Vagina (tissue), 2 donors: ENCODE measurements around the gene CACNA1C. TPM values are rescaled to one million over a fixed set of nuclear protein-coding genes. Genes with fewer than 3 reads are reported as not detected.

ENCODE experiments used
- DNase-seq, 2 donors: peaks; one replicate each; pipeline ENCODE4 v3.0.0-alpha.2; 2017; ENCODE audit errors: extremely low spot score in 2 of 2
- H3K27ac ChIP-seq: fragments of 200-600 bp; sonication (generic); one replicate; pipeline ENCODE4 v1.5.1; 2019
- H3K27me3 ChIP-seq: fragments of 200-600 bp; sonication (generic); one replicate; pipeline ENCODE4 v1.5.1; 2019
- H3K36me3 ChIP-seq, 2 donors: fragments of 200-600 bp; sonication (generic); one replicate each; pipeline ENCODE4 v1.5.1; 2017 to 2019
- H3K4me1 ChIP-seq: fragments of 200-600 bp; sonication (generic); one replicate; pipeline ENCODE4 v1.5.1; 2019
- H3K4me3 ChIP-seq, 2 donors: fragments of 200-600 bp; sonication (generic); 1 replicate in 1 of 2; 2 replicates in 1 of 2; pipeline ENCODE4 v1.5.1; 2016 to 2019
- H3K9me3 ChIP-seq: fragments of 200-600 bp; sonication (generic); one replicate; pipeline ENCODE4 v1.5.1; 2019
- POLR2A ChIP-seq, 2 donors: fragments of 450-650 bp; IDR thresholded peaks; one replicate each; pipeline ENCODE4 v1.6.1; 2017; ENCODE audit warnings: antibody characterized with exemption in 2 of 2, mild to moderate bottlenecking in 2 of 2, moderate library complexity in 2 of 2
- POLR2AphosphoS5 ChIP-seq, 2 donors: sonication (generic); formaldehyde crosslinking; IDR thresholded peaks; one replicate each; pipeline ENCODE4 v1.9.0; 2017; ENCODE audit warnings: antibody characterized with exemption in 2 of 2, mild to moderate bottlenecking in 2 of 2, low read depth in 1 of 2; ENCODE audit not compliant: insufficient read depth in 1 of 2
- intact Hi-C: fragments of 100-400 bp; cut with DNase I; formaldehyde crosslinking; loops from one replicate; pipeline ENCODE4 v1.15.1; 2023
- total RNA-seq: library from RNA; depleted of rRNA; stranded (reverse); fragments of >200 nt; gene quantifications from one replicate; pipeline ENCODE4 v1.2.3, GENCODE V29; 2016
- TF ChIP-seq, protein P1 (sequence below), 3 experiments: fragments of 450-650 bp in 2 of 3; fragments of 200-600 bp in 1 of 3; sonication (generic) in 1 of 3; IDR thresholded peaks; one replicate each; pipeline ENCODE4 v1.5.1; 2017 to 2019; ENCODE audit warnings: antibody characterized with exemption in 3 of 3, mild to moderate bottlenecking in 2 of 3, moderate library complexity in 2 of 3

The CACNA1C gene
- total RNA-seq, 1 donor from 2014 or later, result 9.8 TPM

- no peaks in the 10 kb centered on the region for H3K4me1 ChIP-seq
- no peaks in the 10 kb centered on the region for H3K36me3 ChIP-seq
- intact Hi-C loops, result loop anchor here (5.0 kb wide), 1 partner anchor 72 kb away; no protein-coding TSS in a partner anchor
- no peaks in the 10 kb centered on the region for H3K9me3 ChIP-seq
- H3K27ac ChIP-seq, result no peak overlapping the region
- no peak for TF ChIP-seq POLR2A (IDR thresholded peaks at IDR 0.05)
- TF ChIP-seq, protein P1, sequence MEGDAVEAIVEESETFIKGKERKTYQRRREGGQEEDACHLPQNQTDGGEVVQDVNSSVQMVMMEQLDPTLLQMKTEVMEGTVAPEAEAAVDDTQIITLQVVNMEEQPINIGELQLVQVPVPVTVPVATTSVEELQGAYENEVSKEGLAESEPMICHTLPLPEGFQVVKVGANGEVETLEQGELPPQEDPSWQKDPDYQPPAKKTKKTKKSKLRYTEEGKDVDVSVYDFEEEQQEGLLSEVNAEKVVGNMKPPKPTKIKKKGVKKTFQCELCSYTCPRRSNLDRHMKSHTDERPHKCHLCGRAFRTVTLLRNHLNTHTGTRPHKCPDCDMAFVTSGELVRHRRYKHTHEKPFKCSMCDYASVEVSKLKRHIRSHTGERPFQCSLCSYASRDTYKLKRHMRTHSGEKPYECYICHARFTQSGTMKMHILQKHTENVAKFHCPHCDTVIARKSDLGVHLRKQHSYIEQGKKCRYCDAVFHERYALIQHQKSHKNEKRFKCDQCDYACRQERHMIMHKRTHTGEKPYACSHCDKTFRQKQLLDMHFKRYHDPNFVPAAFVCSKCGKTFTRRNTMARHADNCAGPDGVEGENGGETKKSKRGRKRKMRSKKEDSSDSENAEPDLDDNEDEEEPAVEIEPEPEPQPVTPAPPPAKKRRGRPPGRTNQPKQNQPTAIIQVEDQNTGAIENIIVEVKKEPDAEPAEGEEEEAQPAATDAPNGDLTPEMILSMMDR (IDR thresholded peaks at IDR 0.05), result no peak
- TF ChIP-seq POLR2AphosphoS5 (IDR thresholded peaks at IDR 0.05; ENCODE audit: insufficient read depth in 1 of 2, low read depth in 1 of 2), result no peak
- no peak overlapping the region for H3K4me3 ChIP-seq
- no peaks in the 10 kb centered on the region for H3K27me3 ChIP-seq
- DNase-seq, result no peak
Measured at GRCh38 chr12:2138871-2139308, 86.1 kb downstream of the CACNA1C start.

GRCh38 chr12:2139651-2140050, 86.9 kb downstream of the CACNA1C start:
- intact Hi-C loops, result loop anchor here (5.0 kb wide), 1 partner anchor 72 kb away; no protein-coding TSS in a partner anchor
- H3K4me1 ChIP-seq, result peaks cover 2% of the 10 kb centered on the region
- H3K4me3 ChIP-seq, result no peak overlapping the region
- no peak overlapping the region for H3K27ac ChIP-seq
- H3K9me3 ChIP-seq, result no peaks in the 10 kb centered on the region
- H3K27me3 ChIP-seq, result no peaks in the 10 kb centered on the region
- TF ChIP-seq, protein P1 (IDR thresholded peaks at IDR 0.05), result no peak
- TF ChIP-seq POLR2AphosphoS5 (IDR thresholded peaks at IDR 0.05; ENCODE audit: insufficient read depth in 1 of 2, low read depth in 1 of 2) (no peak), POLR2A (IDR thresholded peaks at IDR 0.05) (no peak)
- DNase-seq, result no peak
- H3K36me3 ChIP-seq, result no peaks in the 10 kb centered on the region

GRCh38 chr12:2140858-2141519, 88.2 kb downstream of the CACNA1C start:
- TF ChIP-seq POLR2AphosphoS5 (IDR thresholded peaks at IDR 0.05; ENCODE audit: insufficient read depth in 1 of 2, low read depth in 1 of 2) (no peak), POLR2A (IDR thresholded peaks at IDR 0.05) (no peak)
- TF ChIP-seq, protein P1 (IDR thresholded peaks at IDR 0.05), result no peak
- Histone ChIP-seq H3K4me3 (no peak overlapping the region), H3K4me1 (peaks cover 8% of the 10 kb centered on the region), H3K27ac (no peak overlapping the region), H3K36me3 (no peaks in the 10 kb centered on the region), H3K9me3 (no peaks in the 10 kb centered on the region), H3K27me3 (no peaks in the 10 kb centered on the region)
- intact Hi-C loops, result no loop called here
- no peak for DNase-seq

DNA sequence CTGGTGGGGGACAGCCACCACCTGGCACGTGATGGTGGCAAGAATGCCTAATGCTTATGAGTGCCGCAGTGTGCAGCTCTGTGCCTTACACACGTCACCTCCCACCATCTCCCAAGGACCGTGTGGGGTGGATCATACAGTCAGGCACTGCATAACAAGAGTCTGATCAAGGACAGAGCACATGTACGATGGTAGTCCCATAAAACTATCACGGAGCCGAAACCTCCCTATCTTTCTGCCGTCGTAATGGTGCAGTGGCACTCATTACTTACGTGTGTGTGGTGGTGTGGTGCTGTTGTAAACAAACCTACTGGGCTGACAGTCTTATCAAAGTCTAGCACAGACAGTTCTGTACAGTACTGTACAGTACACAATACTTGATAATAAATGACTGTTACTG, 89.3 kb downstream of the CACNA1C start:
- intact Hi-C loops, result no loop called here
- Histone ChIP-seq H3K36me3 (no peaks in the 10 kb centered on the region), H3K27me3 (no peaks in the 10 kb centered on the region), H3K4me1 (peaks cover 8% of the 10 kb centered on the region), H3K9me3 (no peaks in the 10 kb centered on the region), H3K27ac (no peak overlapping the region), H3K4me3 (no peak overlapping the region)
- DNase-seq, result no peak
- no peak for TF ChIP-seq POLR2A (IDR thresholded peaks at IDR 0.05)
- TF ChIP-seq POLR2AphosphoS5 (IDR thresholded peaks at IDR 0.05; ENCODE audit: insufficient read depth in 1 of 2, low read depth in 1 of 2), result no peak
- TF ChIP-seq, protein P1 (IDR thresholded peaks at IDR 0.05), result no peak

DNA sequence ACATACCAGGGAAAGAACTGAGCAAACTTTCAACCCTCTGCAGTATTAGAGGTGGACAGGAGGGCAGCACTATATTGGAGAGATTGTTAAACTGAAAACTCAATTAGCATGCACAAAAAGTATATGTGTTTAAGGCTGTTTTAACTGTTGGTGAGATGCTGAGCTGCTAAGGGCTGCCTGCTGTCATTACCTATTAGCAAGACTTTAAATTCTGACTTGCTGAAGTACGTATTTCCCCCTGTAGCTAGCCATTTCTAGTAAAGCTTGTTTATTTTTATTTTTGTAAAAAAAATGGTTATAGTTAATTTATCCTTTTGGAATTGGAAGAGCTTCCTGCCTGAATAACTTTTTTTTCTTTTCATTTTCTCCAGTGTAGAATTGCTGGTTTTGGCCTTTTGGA, 92.2 kb downstream of the CACNA1C start:
- H3K4me1 ChIP-seq, result peaks cover 8% of the 10 kb centered on the region
- H3K4me3 ChIP-seq, result no peak overlapping the region
- H3K27me3 ChIP-seq, result no peaks in the 10 kb centered on the region
- DNase-seq, result no peak
- intact Hi-C loops, result no loop called here
- no peak overlapping the region for H3K27ac ChIP-seq
- no peaks in the 10 kb centered on the region for H3K36me3 ChIP-seq
- TF ChIP-seq POLR2AphosphoS5 (IDR thresholded peaks at IDR 0.05; ENCODE audit: insufficient read depth in 1 of 2, low read depth in 1 of 2) (no peak), POLR2A (IDR thresholded peaks at IDR 0.05) (no peak)
- TF ChIP-seq, protein P1 (IDR thresholded peaks at IDR 0.05), result no peak
- no peaks in the 10 kb centered on the region for H3K9me3 ChIP-seq
